ENCODE measurements around the gene CLIC5.

DNA sequence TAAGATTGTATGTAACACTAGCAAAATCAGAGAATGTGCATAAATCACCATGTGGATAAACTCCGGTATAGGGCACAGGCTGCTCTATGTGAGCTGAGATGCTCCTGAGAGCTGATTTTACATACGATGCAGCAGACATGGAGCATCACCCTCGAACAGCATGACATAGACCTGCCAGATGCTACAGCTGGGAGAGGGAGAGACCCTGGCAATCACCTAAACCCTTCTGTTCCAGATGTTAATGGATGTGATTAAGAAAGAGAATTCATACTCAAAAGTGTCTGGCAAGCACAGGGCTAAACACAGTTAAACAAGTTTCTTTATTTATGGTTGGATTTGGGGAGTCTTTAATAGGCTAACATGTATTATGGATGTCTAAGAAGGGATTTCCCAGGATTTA, 157.0 kb downstream of the CLIC5 start:
- no peak for TF ChIP-seq POLR2A (IDR thresholded peaks at IDR 0.05)
- TF ChIP-seq, protein P1, sequence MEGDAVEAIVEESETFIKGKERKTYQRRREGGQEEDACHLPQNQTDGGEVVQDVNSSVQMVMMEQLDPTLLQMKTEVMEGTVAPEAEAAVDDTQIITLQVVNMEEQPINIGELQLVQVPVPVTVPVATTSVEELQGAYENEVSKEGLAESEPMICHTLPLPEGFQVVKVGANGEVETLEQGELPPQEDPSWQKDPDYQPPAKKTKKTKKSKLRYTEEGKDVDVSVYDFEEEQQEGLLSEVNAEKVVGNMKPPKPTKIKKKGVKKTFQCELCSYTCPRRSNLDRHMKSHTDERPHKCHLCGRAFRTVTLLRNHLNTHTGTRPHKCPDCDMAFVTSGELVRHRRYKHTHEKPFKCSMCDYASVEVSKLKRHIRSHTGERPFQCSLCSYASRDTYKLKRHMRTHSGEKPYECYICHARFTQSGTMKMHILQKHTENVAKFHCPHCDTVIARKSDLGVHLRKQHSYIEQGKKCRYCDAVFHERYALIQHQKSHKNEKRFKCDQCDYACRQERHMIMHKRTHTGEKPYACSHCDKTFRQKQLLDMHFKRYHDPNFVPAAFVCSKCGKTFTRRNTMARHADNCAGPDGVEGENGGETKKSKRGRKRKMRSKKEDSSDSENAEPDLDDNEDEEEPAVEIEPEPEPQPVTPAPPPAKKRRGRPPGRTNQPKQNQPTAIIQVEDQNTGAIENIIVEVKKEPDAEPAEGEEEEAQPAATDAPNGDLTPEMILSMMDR (IDR thresholded peaks at IDR 0.05), result no peak

All from adrenal gland (tissue), 5 donors.